K562 (cell line): ENCODE results near the gene BCL2L15. TPM values are rescaled to one million over a fixed set of nuclear protein-coding genes. Genes with fewer than 3 reads are reported as not detected.

Experiments
- ATAC-seq: fragments of 200-7000 bp; cut with Tn5 transposase; 3 replicates; pipeline ENCODE4 v1.9.1; 2020; ENCODE audit warnings: moderate library complexity
- BruUV-seq: library from RNA; stranded (reverse); fragments of 400-500 nt; replicated peaks from 2 replicates; lab custom pipeline; 2021; lab: Mats Ljungman, UMichigan
- CTCF ChIA-PET: fragments of 300-600 bp; formaldehyde crosslinking; extraction: SDS; loops from one replicate; lab custom pipeline; 2021; ENCODE audit warnings: low intra/inter-chr PET ratio; lab: Yijun Ruan, JAX
- POLR2A ChIA-PET: fragments of 300-600, 350-650 bp; sonication (Branson Sonifier 250); formaldehyde crosslinking; extraction: SDS; loops from one replicate; lab custom pipeline; 2021; ENCODE audit warnings: antibody characterized with exemption, inconsistent platforms; lab: Yijun Ruan, JAX
- DNase-seq, 4 experiments: peaks; one replicate each; pipeline versions ENCODE4 v3.0.0 to v3.0.0-alpha.2; 2011 to 2018; ENCODE audit warnings: low spot score in 3 of 4, mixed read lengths in 3 of 4; ENCODE audit errors: extremely low read depth in 1 of 4
- FAIRE-seq: peaks from 2 replicates; lab custom pipeline; 2011; peaks lifted over from hg19 to GRCh38; lab: Jason Lieb, UNC
- H2AFZ ChIP-seq: 2 replicates; pipeline ENCODE4 v1.6.0; 2011; ENCODE audit warnings: low read depth, low read length, control low read depth, inconsistent platforms
- H3K27ac ChIP-seq: fragments of 200-600 bp; 3 replicates; pipeline ENCODE4 v1.8.0; 2011; ENCODE audit warnings: low read depth, mild to moderate bottlenecking, control low read depth, inconsistent platforms, low read length, moderate library complexity, mixed read lengths; ENCODE audit errors: extremely low read depth
- H3K27me3 ChIP-seq, 2 experiments: fragments of 300-600 bp in 1 of 2; 2 replicates in 1 of 2; 3 replicates in 1 of 2; pipeline versions ENCODE4 v1.6.0 to v1.8.0; 2011; ENCODE audit warnings: inconsistent platforms in 2 of 2, low read length in 2 of 2, mild to moderate bottlenecking in 1 of 2, mixed read lengths in 1 of 2, moderate library complexity in 1 of 2; ENCODE audit not compliant: control insufficient read depth in 2 of 2, insufficient read depth in 2 of 2
- H3K36me3 ChIP-seq: fragments of 300-600 bp; 3 replicates; pipeline ENCODE4 v1.8.0; 2011; ENCODE audit warnings: mild to moderate bottlenecking, low read length, inconsistent platforms; ENCODE audit not compliant: control insufficient read depth, insufficient read depth
- H3K4me1 ChIP-seq, 2 experiments: fragments of 200-600 bp in 1 of 2; replicated peaks in 1 of 2; 2 replicates in 1 of 2; 3 replicates in 1 of 2; pipeline versions ENCODE4 v1.5.1 to v1.8.0; 2011; ENCODE audit warnings: inconsistent platforms in 2 of 2, low read length in 2 of 2, mild to moderate bottlenecking in 1 of 2, mixed read lengths in 1 of 2, moderate library complexity in 1 of 2; ENCODE audit not compliant: control insufficient read depth in 2 of 2, insufficient read depth in 2 of 2
- H3K4me2 ChIP-seq: 2 replicates; pipeline ENCODE4 v1.6.1; 2011; ENCODE audit warnings: low read length, control low read depth, inconsistent platforms, mixed read lengths; ENCODE audit not compliant: insufficient read depth
- H3K4me3 ChIP-seq: fragments of 200-600 bp; sonication (generic), shearing (Covaris generic); 2 replicates; pipeline ENCODE4 v1.5.1; 2016; ENCODE audit warnings: control low read depth, inconsistent platforms
- H3K79me2 ChIP-seq: fragments of 200-600 bp; 3 replicates; pipeline ENCODE4 v1.8.0; 2011; ENCODE audit warnings: low read length, inconsistent platforms; ENCODE audit not compliant: control insufficient read depth, insufficient read depth
- H3K9ac ChIP-seq, 2 experiments: 2 replicates each; pipeline versions ENCODE4 v1.6.0 to v1.6.1; 2011; ENCODE audit warnings: low read depth in 2 of 2, low read length in 2 of 2, control low read depth in 1 of 2, inconsistent platforms in 1 of 2, mild to moderate bottlenecking in 1 of 2, mixed read lengths in 1 of 2; ENCODE audit not compliant: insufficient read depth in 1 of 2
- H3K9me1 ChIP-seq: one replicate; pipeline ENCODE4 v1.6.0; 2011; ENCODE audit warnings: inconsistent platforms, mild to moderate bottlenecking, low read length, moderate library complexity; ENCODE audit not compliant: control insufficient read depth, insufficient read depth
- H3K9me3 ChIP-seq: replicated peaks from 2 replicates; pipeline ENCODE4 v1.5.1; 2011; ENCODE audit warnings: low read depth, low read length, inconsistent platforms; ENCODE audit not compliant: control insufficient read depth, insufficient read depth
- H4K20me1 ChIP-seq: replicated peaks from 2 replicates; pipeline ENCODE4 v1.6.1; 2011; ENCODE audit warnings: low read length, inconsistent platforms, mixed read lengths; ENCODE audit not compliant: control insufficient read depth, insufficient read depth
- BRF1 ChIP-seq: IDR thresholded peaks from 3 replicates; pipeline ENCODE4 v1.6.1; 2011; ENCODE audit warnings: borderline replicate concordance, mild to moderate bottlenecking; ENCODE audit not compliant: insufficient read length; ENCODE audit errors: extremely low read depth
- FOXP1 ChIP-seq: sonication (generic); formaldehyde crosslinking; IDR thresholded peaks from 2 replicates; pipeline ENCODE4 v1.8.0; 2022; ENCODE audit warnings: mild to moderate bottlenecking, missing genetic modification reagents
- GABPA ChIP-seq: fragments of 200-800 bp; sonication (Bioruptor generic); conservative IDR thresholded peaks from 2 replicates; pipeline ENCODE4 v1.6.1; 2016; ENCODE audit warnings: low read depth, missing genetic modification characterization, missing compliant biosample characterization
- MED1 ChIP-seq: sonication (generic); formaldehyde crosslinking; IDR thresholded peaks from 2 replicates; pipeline ENCODE4 v1.8.1; 2023; ENCODE audit warnings: missing genetic modification reagents, borderline replicate concordance
- PML ChIP-seq: IDR thresholded peaks from 2 replicates; pipeline ENCODE4 v1.6.1; 2012; ENCODE audit warnings: low read length, inconsistent platforms
- WGBS: fragments of 100-300 bp; shearing (Covaris generic); methylation state at CpG from one replicate; pipeline ENCODE4 v1.1.6; 2016; ENCODE audit warnings: low coverage, mixed read lengths; ENCODE audit not compliant: insufficient coverage; ENCODE audit errors: missing lambda C conversion rate; 5-methylcytosine and 5-hydroxymethylcytosine counted together
- in situ Hi-C: fragments of 300-500 bp; cut with MboI; formaldehyde crosslinking; loops from 4 replicates; pipeline ENCODE4 v1.15.0; 2018; ENCODE audit warnings: inconsistent platforms, mixed read lengths
- intact Hi-C: fragments of 100-400 bp; cut with micrococcal nuclease; formaldehyde crosslinking; loops from 2 replicates; pipeline ENCODE4 v1.14.2; 2022
- polyA plus RNA-seq, 8 experiments: library from polyadenylated mRNA; depleted of rRNA in 4 of 8; stranded (reverse) in 5 of 8; unstranded in 3 of 8; fragments of >200 nt; fragmentation: Nextera tagmentation in 2 of 8; fragmentation: Illumina TruSeq in 1 of 8; extraction: Ambion mirVana in 2 of 8; extraction: Trizol in 1 of 8; gene quantifications; 2 replicates each; pipeline versions ENCODE4 v1.2.1 to v1.2.3, GENCODE V29; 2011 to 2014; ENCODE audit warnings: inconsistent platforms in 1 of 8, missing spikeins in 1 of 8
- total RNA-seq, 7 experiments: library from RNA; depleted of rRNA in 6 of 7; stranded (reverse); fragments of >200 nt in 6 of 7; fragmentation: Illumina TruSeq in 2 of 7; extraction: Trizol in 2 of 7; gene quantifications; 2 replicates each; pipeline versions ENCODE4 v1.2.1 to v1.2.3, GENCODE V29; 2011 to 2021; ENCODE audit warnings: low replicate concordance in 1 of 7
- TF ChIP-seq, protein P1 (sequence below), 2 experiments: fragments of 450-650 bp in 1 of 2; IDR thresholded peaks; 2 replicates each; pipeline ENCODE4 v1.6.1; 2011 to 2017; ENCODE audit warnings: low read depth in 2 of 2, antibody characterized with exemption in 1 of 2, borderline replicate concordance in 1 of 2, low read length in 1 of 2, mild to moderate bottlenecking in 1 of 2, mixed read lengths in 1 of 2; ENCODE audit not compliant: control insufficient read depth in 1 of 2
- TF ChIP-seq, protein P2 (sequence below): fragments of 450-650 bp; IDR thresholded peaks from 2 replicates; pipeline ENCODE4 v1.6.1; 2018; ENCODE audit warnings: mild to moderate bottlenecking, low read depth; ENCODE audit not compliant: partially characterized antibody
- TF ChIP-seq, protein P3 (sequence below), 2 experiments: IDR thresholded peaks; 2 replicates each; pipeline ENCODE4 v1.6.1; 2011; ENCODE audit warnings: borderline replicate concordance in 1 of 2, control low read depth in 1 of 2, low read depth in 1 of 2, low read length in 1 of 2, mild to moderate bottlenecking in 1 of 2, mixed read lengths in 1 of 2, moderate library complexity in 1 of 2; ENCODE audit not compliant: insufficient read depth in 1 of 2, insufficient read length in 1 of 2, poor library complexity in 1 of 2, severe bottlenecking in 1 of 2; ENCODE audit errors: extremely low read depth in 1 of 2
- TF ChIP-seq, protein P4 (sequence below), 2 experiments: fragments of 450-650 bp; IDR thresholded peaks; 2 replicates each; pipeline ENCODE4 v1.6.1; 2018; ENCODE audit warnings: mild to moderate bottlenecking in 2 of 2, low read depth in 1 of 2; ENCODE audit not compliant: partially characterized antibody in 2 of 2

Gene BCL2L15
- total and polyA plus RNA-seq, 9 of the 15 experiments (the other 6 are each of a cell fraction or from before 2014, with no cell fraction given) = 0.06 to 0.42 (median 0.28) TPM; not detected in 1

DNA sequence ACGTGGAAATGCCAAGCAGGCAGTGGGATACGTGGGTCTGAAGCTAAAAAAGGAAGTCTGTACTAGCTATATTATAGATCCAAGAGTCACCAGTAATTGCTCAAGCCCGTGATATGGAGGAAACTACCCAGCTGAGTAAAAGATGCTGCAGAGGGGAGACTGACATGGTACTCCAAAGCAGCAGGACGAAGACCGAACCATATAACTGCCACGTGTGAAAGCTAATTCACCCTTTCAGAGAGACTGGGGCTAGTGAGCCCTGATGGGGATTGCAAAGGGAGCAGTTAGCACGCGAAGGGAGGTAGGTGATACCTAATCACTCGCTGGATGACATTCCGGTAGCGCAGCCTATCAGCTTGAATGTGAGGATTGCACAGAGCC is 16.9 kb upstream of the BCL2L15 start:
- intact Hi-C loops (no loop called here), in situ Hi-C loops (no loop called here)
- H3K27me3 ChIP-seq = no peaks in the 10 kb centered on the region
- CTCF ChIA-PET = interaction anchor here (0.6 to 3.7 kb wide), 6 partner anchors 43 to 764 kb away, joined by 3 to 23 read pairs (median 3); no protein-coding TSS in a partner anchor
- peaks cover 56% of the 10 kb centered on the region for H3K36me3 ChIP-seq
- DNase-seq (peak in 2 of 4 experiments; percentile 64 to 69), ATAC-seq (peak; percentile 54), FAIRE-seq (no peak)
- peak overlapping the region; percentile 99 for H2AFZ ChIP-seq
- no peaks in the 10 kb centered on the region for H4K20me1 ChIP-seq
- H3K9me1 ChIP-seq = no peaks in the 10 kb centered on the region
- peak overlapping the region; percentile 65 for H3K4me3 ChIP-seq
- peaks cover 48% of the 10 kb centered on the region for H3K79me2 ChIP-seq
- H3K4me1 ChIP-seq = peaks cover 10 to 19% of the 10 kb centered on the region in 2 experiments; a peak in 4 of 5 replicates
- peak overlapping the region; percentile 100 for H3K4me2 ChIP-seq
- POLR2A ChIA-PET = interaction anchor here (0.7 to 3.8 kb wide), 11 partner anchors 8 to 93 kb away, joined by 3 to 64 read pairs (median 7); partner anchors contain the start of genes HIPK1 and RSBN1
- peak overlapping the region; percentile 90 to 91 for H3K9ac ChIP-seq
- H3K27ac ChIP-seq = peak overlapping the region; percentile 93
- BruUV-seq = TSS peak; percentile 71
- WGBS = 0% methylated on average over 11 of the region's 11 CpGs
- no peaks in the 10 kb centered on the region for H3K9me3 ChIP-seq
- TF ChIP-seq, protein P1, sequence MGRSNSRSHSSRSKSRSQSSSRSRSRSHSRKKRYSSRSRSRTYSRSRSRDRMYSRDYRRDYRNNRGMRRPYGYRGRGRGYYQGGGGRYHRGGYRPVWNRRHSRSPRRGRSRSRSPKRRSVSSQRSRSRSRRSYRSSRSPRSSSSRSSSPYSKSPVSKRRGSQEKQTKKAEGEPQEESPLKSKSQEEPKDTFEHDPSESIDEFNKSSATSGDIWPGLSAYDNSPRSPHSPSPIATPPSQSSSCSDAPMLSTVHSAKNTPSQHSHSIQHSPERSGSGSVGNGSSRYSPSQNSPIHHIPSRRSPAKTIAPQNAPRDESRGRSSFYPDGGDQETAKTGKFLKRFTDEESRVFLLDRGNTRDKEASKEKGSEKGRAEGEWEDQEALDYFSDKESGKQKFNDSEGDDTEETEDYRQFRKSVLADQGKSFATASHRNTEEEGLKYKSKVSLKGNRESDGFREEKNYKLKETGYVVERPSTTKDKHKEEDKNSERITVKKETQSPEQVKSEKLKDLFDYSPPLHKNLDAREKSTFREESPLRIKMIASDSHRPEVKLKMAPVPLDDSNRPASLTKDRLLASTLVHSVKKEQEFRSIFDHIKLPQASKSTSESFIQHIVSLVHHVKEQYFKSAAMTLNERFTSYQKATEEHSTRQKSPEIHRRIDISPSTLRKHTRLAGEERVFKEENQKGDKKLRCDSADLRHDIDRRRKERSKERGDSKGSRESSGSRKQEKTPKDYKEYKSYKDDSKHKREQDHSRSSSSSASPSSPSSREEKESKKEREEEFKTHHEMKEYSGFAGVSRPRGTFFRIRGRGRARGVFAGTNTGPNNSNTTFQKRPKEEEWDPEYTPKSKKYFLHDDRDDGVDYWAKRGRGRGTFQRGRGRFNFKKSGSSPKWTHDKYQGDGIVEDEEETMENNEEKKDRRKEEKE (IDR thresholded peaks at IDR 0.05; ENCODE audit: borderline replicate concordance in 1 of 2, control insufficient read depth in 1 of 2, low read depth in 2 of 2, low read length in 1 of 2) = no peak
- no peak for TF ChIP-seq MED1 (CRISPR knock-in tag)
- no peak for TF ChIP-seq PML
- TF ChIP-seq GABPA (tag) = no peak
- TF ChIP-seq, protein P2, sequence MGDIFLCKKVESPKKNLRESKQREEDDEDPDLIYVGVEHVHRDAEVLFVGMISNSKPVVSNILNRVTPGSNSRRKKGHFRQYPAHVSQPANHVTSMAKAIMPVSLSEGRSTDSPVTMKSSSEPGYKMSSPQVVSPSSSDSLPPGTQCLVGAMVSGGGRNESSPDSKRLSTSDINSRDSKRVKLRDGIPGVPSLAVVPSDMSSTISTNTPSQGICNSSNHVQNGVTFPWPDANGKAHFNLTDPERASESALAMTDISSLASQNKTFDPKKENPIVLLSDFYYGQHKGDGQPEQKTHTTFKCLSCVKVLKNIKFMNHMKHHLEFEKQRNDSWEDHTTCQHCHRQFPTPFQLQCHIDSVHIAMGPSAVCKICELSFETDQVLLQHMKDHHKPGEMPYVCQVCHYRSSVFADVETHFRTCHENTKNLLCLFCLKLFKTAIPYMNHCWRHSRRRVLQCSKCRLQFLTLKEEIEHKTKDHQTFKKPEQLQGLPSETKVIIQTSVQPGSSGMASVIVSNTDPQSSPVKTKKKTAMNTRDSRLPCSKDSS = no peak
- TF ChIP-seq BRF1 = no peak
- no peak for TF ChIP-seq FOXP1 (CRISPR knock-in tag)
- TF ChIP-seq, protein P3, sequence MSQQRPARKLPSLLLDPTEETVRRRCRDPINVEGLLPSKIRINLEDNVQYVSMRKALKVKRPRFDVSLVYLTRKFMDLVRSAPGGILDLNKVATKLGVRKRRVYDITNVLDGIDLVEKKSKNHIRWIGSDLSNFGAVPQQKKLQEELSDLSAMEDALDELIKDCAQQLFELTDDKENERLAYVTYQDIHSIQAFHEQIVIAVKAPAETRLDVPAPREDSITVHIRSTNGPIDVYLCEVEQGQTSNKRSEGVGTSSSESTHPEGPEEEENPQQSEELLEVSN (IDR thresholded peaks at IDR 0.05; ENCODE audit: borderline replicate concordance in 1 of 2, extremely low read depth in 1 of 2, insufficient read depth in 1 of 2, insufficient read length in 1 of 2, low read depth in 1 of 2, low read length in 1 of 2, poor library complexity in 1 of 2, severe bottlenecking in 1 of 2) = no peak
- TF ChIP-seq, protein P4, sequence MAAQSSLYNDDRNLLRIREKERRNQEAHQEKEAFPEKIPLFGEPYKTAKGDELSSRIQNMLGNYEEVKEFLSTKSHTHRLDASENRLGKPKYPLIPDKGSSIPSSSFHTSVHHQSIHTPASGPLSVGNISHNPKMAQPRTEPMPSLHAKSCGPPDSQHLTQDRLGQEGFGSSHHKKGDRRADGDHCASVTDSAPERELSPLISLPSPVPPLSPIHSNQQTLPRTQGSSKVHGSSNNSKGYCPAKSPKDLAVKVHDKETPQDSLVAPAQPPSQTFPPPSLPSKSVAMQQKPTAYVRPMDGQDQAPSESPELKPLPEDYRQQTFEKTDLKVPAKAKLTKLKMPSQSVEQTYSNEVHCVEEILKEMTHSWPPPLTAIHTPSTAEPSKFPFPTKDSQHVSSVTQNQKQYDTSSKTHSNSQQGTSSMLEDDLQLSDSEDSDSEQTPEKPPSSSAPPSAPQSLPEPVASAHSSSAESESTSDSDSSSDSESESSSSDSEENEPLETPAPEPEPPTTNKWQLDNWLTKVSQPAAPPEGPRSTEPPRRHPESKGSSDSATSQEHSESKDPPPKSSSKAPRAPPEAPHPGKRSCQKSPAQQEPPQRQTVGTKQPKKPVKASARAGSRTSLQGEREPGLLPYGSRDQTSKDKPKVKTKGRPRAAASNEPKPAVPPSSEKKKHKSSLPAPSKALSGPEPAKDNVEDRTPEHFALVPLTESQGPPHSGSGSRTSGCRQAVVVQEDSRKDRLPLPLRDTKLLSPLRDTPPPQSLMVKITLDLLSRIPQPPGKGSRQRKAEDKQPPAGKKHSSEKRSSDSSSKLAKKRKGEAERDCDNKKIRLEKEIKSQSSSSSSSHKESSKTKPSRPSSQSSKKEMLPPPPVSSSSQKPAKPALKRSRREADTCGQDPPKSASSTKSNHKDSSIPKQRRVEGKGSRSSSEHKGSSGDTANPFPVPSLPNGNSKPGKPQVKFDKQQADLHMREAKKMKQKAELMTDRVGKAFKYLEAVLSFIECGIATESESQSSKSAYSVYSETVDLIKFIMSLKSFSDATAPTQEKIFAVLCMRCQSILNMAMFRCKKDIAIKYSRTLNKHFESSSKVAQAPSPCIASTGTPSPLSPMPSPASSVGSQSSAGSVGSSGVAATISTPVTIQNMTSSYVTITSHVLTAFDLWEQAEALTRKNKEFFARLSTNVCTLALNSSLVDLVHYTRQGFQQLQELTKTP (IDR thresholded peaks at IDR 0.05; ENCODE audit: low read depth in 1 of 2, partially characterized antibody in 2 of 2) = peak in 1 of 2 experiments; percentile 34
